ENCODE results near the gene STAT5B.

DNA sequence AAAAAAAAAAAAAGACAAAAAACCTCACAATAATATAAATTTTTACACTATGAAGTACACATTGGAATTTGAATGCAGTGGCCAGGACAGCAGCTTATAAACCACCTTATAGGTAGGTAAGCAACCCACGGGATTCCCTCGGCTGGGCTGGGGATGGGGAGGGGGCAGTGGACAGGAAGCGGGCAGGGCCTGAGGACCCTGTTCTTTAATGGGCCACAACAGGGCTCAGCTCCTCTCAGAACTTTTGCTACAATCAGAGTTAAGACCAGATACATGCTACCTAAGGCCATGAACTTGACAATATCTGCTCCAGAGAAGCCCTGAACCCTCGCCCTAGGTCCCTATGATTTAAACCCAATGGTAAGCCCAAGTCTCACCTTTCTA is 37.2 kb upstream of the STAT5B start:
- no peak for TF ChIP-seq POLR2A (IDR thresholded peaks at IDR 0.05; ENCODE audit: borderline replicate concordance, extremely low read depth, insufficient read depth, insufficient read length)
- TF ChIP-seq EZH2 (IDR thresholded peaks at IDR 0.05) = no peak
- TF ChIP-seq CEBPB (IDR thresholded peaks at IDR 0.05; ENCODE audit: low read depth) = no peak
- TF ChIP-seq CTCF (IDR thresholded peaks at IDR 0.05 in 2 of 3, conservative IDR thresholded peaks at IDR 0.05 in 1 of 3; ENCODE audit: borderline replicate concordance in 1 of 3, insufficient read depth in 1 of 3, low read depth in 2 of 3, low read length in 2 of 3) = no peak
- TF ChIP-seq, protein P1, sequence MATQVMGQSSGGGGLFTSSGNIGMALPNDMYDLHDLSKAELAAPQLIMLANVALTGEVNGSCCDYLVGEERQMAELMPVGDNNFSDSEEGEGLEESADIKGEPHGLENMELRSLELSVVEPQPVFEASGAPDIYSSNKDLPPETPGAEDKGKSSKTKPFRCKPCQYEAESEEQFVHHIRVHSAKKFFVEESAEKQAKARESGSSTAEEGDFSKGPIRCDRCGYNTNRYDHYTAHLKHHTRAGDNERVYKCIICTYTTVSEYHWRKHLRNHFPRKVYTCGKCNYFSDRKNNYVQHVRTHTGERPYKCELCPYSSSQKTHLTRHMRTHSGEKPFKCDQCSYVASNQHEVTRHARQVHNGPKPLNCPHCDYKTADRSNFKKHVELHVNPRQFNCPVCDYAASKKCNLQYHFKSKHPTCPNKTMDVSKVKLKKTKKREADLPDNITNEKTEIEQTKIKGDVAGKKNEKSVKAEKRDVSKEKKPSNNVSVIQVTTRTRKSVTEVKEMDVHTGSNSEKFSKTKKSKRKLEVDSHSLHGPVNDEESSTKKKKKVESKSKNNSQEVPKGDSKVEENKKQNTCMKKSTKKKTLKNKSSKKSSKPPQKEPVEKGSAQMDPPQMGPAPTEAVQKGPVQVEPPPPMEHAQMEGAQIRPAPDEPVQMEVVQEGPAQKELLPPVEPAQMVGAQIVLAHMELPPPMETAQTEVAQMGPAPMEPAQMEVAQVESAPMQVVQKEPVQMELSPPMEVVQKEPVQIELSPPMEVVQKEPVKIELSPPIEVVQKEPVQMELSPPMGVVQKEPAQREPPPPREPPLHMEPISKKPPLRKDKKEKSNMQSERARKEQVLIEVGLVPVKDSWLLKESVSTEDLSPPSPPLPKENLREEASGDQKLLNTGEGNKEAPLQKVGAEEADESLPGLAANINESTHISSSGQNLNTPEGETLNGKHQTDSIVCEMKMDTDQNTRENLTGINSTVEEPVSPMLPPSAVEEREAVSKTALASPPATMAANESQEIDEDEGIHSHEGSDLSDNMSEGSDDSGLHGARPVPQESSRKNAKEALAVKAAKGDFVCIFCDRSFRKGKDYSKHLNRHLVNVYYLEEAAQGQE (IDR thresholded peaks at IDR 0.05; ENCODE audit: low read depth) = no peak
- no peak for TF ChIP-seq ZNF274 (IDR thresholded peaks at IDR 0.05; ENCODE audit: low read depth, low read length)
- TF ChIP-seq, protein P2, sequence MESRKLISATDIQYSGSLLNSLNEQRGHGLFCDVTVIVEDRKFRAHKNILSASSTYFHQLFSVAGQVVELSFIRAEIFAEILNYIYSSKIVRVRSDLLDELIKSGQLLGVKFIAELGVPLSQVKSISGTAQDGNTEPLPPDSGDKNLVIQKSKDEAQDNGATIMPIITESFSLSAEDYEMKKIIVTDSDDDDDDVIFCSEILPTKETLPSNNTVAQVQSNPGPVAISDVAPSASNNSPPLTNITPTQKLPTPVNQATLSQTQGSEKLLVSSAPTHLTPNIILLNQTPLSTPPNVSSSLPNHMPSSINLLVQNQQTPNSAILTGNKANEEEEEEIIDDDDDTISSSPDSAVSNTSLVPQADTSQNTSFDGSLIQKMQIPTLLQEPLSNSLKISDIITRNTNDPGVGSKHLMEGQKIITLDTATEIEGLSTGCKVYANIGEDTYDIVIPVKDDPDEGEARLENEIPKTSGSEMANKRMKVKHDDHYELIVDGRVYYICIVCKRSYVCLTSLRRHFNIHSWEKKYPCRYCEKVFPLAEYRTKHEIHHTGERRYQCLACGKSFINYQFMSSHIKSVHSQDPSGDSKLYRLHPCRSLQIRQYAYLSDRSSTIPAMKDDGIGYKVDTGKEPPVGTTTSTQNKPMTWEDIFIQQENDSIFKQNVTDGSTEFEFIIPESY (IDR thresholded peaks at IDR 0.05; ENCODE audit: extremely low read depth, insufficient replicate concordance, low read length) = no peak
- no peak for TF ChIP-seq POLR2AphosphoS5 (IDR thresholded peaks at IDR 0.05; ENCODE audit: low read depth, low read length)
- TF ChIP-seq, protein P3, sequence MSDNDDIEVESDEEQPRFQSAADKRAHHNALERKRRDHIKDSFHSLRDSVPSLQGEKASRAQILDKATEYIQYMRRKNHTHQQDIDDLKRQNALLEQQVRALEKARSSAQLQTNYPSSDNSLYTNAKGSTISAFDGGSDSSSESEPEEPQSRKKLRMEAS (IDR thresholded peaks at IDR 0.05) = no peak

All from HCT116 (cell line).